Kidney epithelial cell (primary cell): ENCODE measurements around the gene SND1. TPM values are rescaled to one million over a fixed set of nuclear protein-coding genes. Genes with fewer than 3 reads are reported as not detected.

Source experiments
- DNase-seq: peaks from one replicate; pipeline ENCODE4 v3.0.0-alpha.2; 2010; ENCODE audit warnings: low read depth
- H3K27me3 ChIP-seq: 2 replicates; pipeline ENCODE4 v1.6.0; 2011; ENCODE audit warnings: low read length; ENCODE audit not compliant: control insufficient read depth, insufficient read depth
- H3K36me3 ChIP-seq: 2 replicates; pipeline ENCODE4 v1.5.1; 2011; ENCODE audit warnings: low read length; ENCODE audit not compliant: control insufficient read depth, insufficient read depth
- H3K4me3 ChIP-seq: 2 replicates; pipeline ENCODE4 v1.5.1; 2011; ENCODE audit warnings: low read depth, mild to moderate bottlenecking, control low read depth, low read length
- total RNA-seq: library from RNA; depleted of rRNA; stranded (reverse); fragments of >200 nt; gene quantifications from 2 replicates; pipeline ENCODE4 v1.2.3, GENCODE V29; 2015
- TF ChIP-seq, protein P1 (sequence below): IDR thresholded peaks from 2 replicates; pipeline ENCODE4 v1.5.1; 2011; ENCODE audit warnings: mild to moderate bottlenecking, moderate library complexity, low read length, control low read depth, inconsistent platforms; ENCODE audit not compliant: insufficient read depth, poor library complexity, severe bottlenecking

Gene SND1
- total RNA-seq, 1 donor from 2014 or later, result 257 TPM

DNA sequence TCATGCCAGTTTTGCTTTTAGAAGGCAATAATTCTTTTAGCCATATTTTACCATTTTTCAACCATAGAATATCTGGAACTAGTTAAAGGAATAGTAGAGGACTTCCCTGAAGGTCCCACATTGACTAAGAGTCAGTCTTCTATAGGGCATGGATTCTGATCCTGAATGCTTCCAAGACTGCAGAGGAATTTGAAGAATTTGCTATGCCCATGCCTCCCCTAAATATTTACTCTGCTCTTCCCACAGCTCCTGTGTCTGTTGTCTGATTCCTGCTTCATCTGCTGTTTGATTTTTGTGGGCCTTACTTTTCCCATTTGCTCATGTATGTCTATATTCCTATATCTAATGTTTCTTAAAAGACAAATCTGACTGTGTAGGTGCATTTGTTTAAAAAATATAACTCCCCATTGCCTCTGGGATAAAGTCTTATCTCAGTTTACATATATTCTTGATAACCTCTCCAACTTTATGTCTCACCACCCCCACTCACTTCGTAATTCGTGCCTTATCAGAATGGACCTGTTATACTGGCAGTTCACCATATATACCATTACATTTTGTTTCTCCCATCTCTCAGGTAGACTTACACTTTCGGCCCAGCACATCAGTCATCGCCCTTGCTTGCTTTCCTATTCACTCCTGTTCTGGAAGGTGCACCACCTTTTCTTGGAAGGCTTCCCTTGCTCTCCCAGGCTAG lies 345.4 kb downstream of the SND1 start:
- TF ChIP-seq, protein P1, sequence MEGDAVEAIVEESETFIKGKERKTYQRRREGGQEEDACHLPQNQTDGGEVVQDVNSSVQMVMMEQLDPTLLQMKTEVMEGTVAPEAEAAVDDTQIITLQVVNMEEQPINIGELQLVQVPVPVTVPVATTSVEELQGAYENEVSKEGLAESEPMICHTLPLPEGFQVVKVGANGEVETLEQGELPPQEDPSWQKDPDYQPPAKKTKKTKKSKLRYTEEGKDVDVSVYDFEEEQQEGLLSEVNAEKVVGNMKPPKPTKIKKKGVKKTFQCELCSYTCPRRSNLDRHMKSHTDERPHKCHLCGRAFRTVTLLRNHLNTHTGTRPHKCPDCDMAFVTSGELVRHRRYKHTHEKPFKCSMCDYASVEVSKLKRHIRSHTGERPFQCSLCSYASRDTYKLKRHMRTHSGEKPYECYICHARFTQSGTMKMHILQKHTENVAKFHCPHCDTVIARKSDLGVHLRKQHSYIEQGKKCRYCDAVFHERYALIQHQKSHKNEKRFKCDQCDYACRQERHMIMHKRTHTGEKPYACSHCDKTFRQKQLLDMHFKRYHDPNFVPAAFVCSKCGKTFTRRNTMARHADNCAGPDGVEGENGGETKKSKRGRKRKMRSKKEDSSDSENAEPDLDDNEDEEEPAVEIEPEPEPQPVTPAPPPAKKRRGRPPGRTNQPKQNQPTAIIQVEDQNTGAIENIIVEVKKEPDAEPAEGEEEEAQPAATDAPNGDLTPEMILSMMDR, result no peak
- Histone ChIP-seq H3K36me3 (no peaks in the 10 kb centered on the region), H3K27me3 (no peaks in the 10 kb centered on the region), H3K4me3 (no peak overlapping the region)
- no peak for DNase-seq

DNA sequence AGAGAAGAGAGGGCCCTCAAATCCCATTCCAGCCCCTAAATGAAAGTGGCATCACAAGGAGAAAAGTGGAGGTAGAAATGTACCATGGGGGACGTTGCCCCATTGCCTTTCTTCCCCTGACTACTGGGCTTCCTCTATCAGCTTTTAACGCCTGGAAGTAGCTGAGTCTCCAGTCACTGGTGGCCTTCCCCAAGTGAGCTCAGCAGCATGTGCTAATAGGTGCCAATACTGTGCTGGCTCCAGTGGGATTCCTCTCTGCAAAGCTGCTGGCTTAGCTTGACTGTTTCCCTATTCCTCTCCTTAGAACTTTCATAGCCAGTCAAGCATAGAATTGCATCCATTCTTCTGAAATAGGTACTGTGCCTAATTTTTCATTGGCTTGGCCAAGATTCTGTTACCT lies 346.7 kb downstream of the SND1 start:
- Histone ChIP-seq H3K4me3 (no peak overlapping the region), H3K36me3 (no peaks in the 10 kb centered on the region)

DNA sequence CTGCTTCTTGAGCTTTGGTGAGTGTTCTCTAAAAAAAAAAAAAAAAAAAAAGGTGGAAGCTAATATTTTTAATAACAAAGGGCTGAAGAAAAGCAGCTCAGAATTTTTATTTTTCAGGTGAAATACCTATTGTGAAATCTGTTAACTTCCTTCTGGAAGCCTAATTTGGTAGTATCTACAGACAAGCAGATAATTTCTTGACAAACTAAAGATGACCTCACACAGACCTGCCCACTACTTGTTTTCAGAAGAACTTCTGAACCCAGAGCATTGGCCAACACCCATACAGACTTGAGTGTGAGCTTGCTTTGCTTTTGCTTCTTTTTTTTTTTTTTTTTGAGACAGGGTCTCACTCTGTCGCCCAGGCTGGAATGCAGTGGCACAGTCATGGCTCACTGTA lies 348.1 kb downstream of the SND1 start:
- Histone ChIP-seq H3K27me3 (no peaks in the 10 kb centered on the region), H3K36me3 (no peaks in the 10 kb centered on the region), H3K4me3 (no peak overlapping the region)
- DNase-seq, result no peak
- TF ChIP-seq, protein P1, result no peak

More for the DNA sequence above, 346.7 kb downstream of the SND1 start:
- DNase-seq, result no peak
- no peaks in the 10 kb centered on the region for H3K27me3 ChIP-seq
- TF ChIP-seq, protein P1, result no peak

DNA sequence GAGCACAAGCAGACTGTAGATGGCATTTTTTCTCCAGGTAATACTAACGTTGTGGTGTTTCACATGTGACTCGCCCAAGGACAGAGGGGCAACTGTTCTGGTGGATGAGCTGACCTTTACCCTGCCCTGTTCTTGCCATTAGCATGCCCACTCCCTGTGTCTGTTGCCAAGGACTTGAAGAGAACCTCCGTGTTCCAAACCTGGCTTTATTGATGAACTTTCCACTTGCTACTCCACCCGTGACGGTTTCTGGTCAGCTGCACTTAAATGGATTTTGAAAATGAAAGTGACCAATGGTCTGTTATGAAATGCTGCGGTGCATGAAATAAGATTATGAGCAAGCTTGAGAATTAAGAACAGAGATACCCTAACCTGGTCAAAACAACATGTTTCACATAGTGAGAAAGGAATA lies 348.9 kb downstream of the SND1 start:
- Histone ChIP-seq H3K36me3 (no peaks in the 10 kb centered on the region), H3K4me3 (no peak overlapping the region), H3K27me3 (no peaks in the 10 kb centered on the region)
- DNase-seq, result no peak
- TF ChIP-seq, protein P1, result no peak

DNA sequence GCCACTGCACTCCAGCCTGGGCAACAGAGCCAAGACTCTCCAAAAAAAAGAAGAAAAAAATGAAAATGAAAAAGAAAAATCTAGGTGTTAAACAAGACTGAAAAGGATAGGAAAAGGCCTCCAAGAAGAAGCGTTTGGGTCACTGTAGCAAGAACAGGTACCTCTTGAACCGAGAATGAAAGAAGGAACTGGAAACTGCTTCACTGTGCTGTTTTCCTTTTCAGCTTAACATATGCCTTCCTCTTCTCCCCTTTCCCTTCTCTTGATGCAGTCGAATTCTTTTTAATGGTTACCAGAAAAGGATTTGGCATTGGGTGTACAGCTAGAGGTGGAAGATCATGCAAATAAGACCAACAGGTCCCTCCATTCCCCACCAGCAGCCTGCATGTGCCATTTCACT lies 351.2 kb downstream of the SND1 start:
- no peaks in the 10 kb centered on the region for H3K27me3 ChIP-seq
- H3K4me3 ChIP-seq, result no peak overlapping the region
- DNase-seq, result no peak
- no peaks in the 10 kb centered on the region for H3K36me3 ChIP-seq
- TF ChIP-seq, protein P1, result no peak

DNA sequence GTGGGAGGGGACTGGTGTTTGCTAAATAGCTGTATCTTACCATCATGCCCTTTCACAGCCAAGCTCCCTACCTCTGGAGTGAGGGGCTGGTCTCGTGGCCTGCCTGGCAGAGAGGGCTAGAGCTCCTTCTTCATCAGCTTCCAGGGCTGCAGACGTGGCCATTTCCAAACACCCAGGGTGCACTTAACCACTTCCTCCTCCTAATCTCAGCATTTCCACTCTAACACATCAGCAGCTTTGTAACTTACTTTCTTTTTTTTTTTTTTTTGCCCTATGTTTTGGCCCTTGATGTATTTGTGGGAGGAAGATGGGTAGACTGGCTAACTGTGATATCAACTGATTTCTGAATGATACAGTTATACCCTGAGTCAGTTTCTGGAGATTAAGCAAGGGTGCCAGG lies 351.8 kb downstream of the SND1 start:
- no peaks in the 10 kb centered on the region for H3K36me3 ChIP-seq
- TF ChIP-seq, protein P1, result no peak
- no peaks in the 10 kb centered on the region for H3K27me3 ChIP-seq
- H3K4me3 ChIP-seq, result no peak overlapping the region
- no peak for DNase-seq
